ENCODE measurements around the gene MYO6.
"Not testable (repeated sequence)": the region's sequence is repeated elsewhere in the genome, so short reads cannot be mapped to it uniquely, and the experiment has no call there.

The MYO6 gene

GRCh38 chr6:75748743-75749538 is at the start of gene MYO6:
Gene MYO6 (plus strand): TSS chr6:75749239. CDS start chr6:75817548, 68,309 bp downstream.
- peak; percentile 23 for DNase-seq (ENCODE audit: low read depth)

GRCh38 chr6:75708334-75708733 is 40.7 kb upstream of the MYO6 start:
- DNase-seq (ENCODE audit: low read depth) = not testable (repeated sequence)

- no peak for DNase-seq (ENCODE audit: low read depth)
Measured at GRCh38 chr6:75711173-75711572, 37.9 kb upstream of the MYO6 start.

GRCh38 chr6:75719133-75719532 is 29.9 kb upstream of the MYO6 start:
- DNase-seq (ENCODE audit: low read depth) = no peak

- DNase-seq (ENCODE audit: low read depth) = no peak
Measured at GRCh38 chr6:75723382-75723781, 25.7 kb upstream of the MYO6 start.

GRCh38 chr6:75727206-75727605 is 21.8 kb upstream of the MYO6 start:
- no peak for DNase-seq (ENCODE audit: low read depth)

GRCh38 chr6:75731029-75731428 is 18.0 kb upstream of the MYO6 start:
- DNase-seq (ENCODE audit: low read depth) = not testable (repeated sequence)

- DNase-seq (ENCODE audit: low read depth) = no peak
Measured at GRCh38 chr6:75735491-75736186, 13.4 kb upstream of the MYO6 start.

- DNase-seq (ENCODE audit: low read depth) = no peak
Measured at GRCh38 chr6:75743971-75744370, 5.1 kb upstream of the MYO6 start.

GRCh38 chr6:75745404-75745803 is 3.6 kb upstream of the MYO6 start:
- no peak for DNase-seq (ENCODE audit: low read depth)

GRCh38 chr6:75746221-75746620 is 2.8 kb upstream of the MYO6 start:
- DNase-seq (ENCODE audit: low read depth) = no peak

GRCh38 chr6:75747152-75747992 is 1.7 kb upstream of the MYO6 start:
- DNase-seq (ENCODE audit: low read depth) = no peak

- no peak for DNase-seq (ENCODE audit: low read depth)
Measured at GRCh38 chr6:75748003-75748742, 866 bp upstream of the MYO6 start.

- no peak for DNase-seq (ENCODE audit: low read depth)
Measured at GRCh38 chr6:75751443-75751842, 2.4 kb downstream of the MYO6 start.

- no peak for DNase-seq (ENCODE audit: low read depth)
Measured at GRCh38 chr6:75752365-75752764, 3.3 kb downstream of the MYO6 start.

GRCh38 chr6:75755704-75756103 is 6.7 kb downstream of the MYO6 start:
- DNase-seq (ENCODE audit: low read depth) = no peak

- no peak for DNase-seq (ENCODE audit: low read depth)
Measured at GRCh38 chr6:75757295-75757694, 8.3 kb downstream of the MYO6 start.

GRCh38 chr6:75758061-75758460 is 9.0 kb downstream of the MYO6 start:
- no peak for DNase-seq (ENCODE audit: low read depth)

GRCh38 chr6:75759207-75759606 is 10.2 kb downstream of the MYO6 start:
- DNase-seq (ENCODE audit: low read depth) = no peak

- DNase-seq (ENCODE audit: low read depth) = no peak
Measured at GRCh38 chr6:75760320-75760719, 11.3 kb downstream of the MYO6 start.

- no peak for DNase-seq (ENCODE audit: low read depth)
Measured at GRCh38 chr6:75761489-75761888, 12.4 kb downstream of the MYO6 start.

- DNase-seq (ENCODE audit: low read depth) = no peak
Measured at GRCh38 chr6:75762063-75762462, 13.0 kb downstream of the MYO6 start.
